Subcutaneous adipose tissue (tissue), 4 donors: Measurements from ENCODE around the gene KLHL21. TPM values are rescaled to one million over a fixed set of nuclear protein-coding genes. Genes with fewer than 3 reads are reported as not detected.

ENCODE experiments used
- total RNA-seq, 4 donors: library from RNA; depleted of rRNA; stranded (reverse); fragments of >200 nt; gene quantifications; one replicate each; pipeline ENCODE4 v1.1.0, GENCODE V29; 2016
- TF ChIP-seq, protein P1 (sequence below): fragments of 450-650 bp; IDR thresholded peaks from one replicate; pipeline ENCODE4 v1.5.1; 2016; ENCODE audit warnings: low read depth, mild to moderate bottlenecking, control low read depth, antibody characterized with exemption, moderate library complexity

KLHL21 gene
- total RNA-seq, 4 donors from 2014 or later: 21.2 to 123 (median 47.2) TPM

DNA sequence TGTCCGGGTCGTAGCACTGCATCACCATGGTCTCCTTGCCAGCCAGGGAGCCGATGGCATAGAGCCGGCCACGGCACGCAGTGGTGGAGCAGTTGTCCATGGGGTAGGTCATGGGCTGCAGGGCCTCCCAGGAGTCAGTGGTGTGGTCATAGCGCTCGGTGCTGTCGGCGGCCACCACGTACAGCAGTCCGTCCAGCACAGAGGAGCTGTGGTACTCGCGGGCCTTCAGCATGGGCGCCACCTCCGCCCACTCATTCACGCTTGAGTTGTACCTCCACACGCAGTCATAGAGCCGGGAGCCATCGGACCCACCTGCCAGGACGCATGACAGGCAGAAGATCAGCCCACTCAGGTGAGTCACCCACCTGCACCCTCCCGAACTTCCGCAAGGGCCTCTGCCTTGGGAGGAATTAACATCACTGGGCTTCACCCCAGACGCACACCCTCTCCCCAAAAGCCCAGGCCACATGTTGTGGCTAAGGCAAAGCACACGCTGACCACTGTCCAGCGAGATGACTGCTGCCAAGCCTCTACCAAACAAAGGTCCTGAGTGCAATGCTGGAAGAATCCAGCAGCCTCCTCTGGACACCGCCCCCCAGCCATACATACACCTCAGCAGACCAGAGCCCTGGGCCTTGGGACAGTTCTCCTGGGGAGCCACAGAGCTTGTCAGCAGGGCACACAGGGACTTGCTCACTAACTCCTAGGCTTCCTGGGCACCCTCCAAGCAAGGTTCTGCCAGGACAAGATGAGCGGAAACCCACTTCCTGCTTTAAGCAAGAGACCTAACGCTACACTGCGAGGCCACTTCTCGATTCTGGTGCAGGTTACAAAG, 3.3 kb downstream of the KLHL21 start:
- TF ChIP-seq, protein P1, sequence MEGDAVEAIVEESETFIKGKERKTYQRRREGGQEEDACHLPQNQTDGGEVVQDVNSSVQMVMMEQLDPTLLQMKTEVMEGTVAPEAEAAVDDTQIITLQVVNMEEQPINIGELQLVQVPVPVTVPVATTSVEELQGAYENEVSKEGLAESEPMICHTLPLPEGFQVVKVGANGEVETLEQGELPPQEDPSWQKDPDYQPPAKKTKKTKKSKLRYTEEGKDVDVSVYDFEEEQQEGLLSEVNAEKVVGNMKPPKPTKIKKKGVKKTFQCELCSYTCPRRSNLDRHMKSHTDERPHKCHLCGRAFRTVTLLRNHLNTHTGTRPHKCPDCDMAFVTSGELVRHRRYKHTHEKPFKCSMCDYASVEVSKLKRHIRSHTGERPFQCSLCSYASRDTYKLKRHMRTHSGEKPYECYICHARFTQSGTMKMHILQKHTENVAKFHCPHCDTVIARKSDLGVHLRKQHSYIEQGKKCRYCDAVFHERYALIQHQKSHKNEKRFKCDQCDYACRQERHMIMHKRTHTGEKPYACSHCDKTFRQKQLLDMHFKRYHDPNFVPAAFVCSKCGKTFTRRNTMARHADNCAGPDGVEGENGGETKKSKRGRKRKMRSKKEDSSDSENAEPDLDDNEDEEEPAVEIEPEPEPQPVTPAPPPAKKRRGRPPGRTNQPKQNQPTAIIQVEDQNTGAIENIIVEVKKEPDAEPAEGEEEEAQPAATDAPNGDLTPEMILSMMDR: no peak

- TF ChIP-seq, protein P1: no peak
Measured at GRCh38 chr1:6597777-6598131, 4.9 kb downstream of the KLHL21 start.

- TF ChIP-seq, protein P1: no peak
Measured at GRCh38 chr1:6596886-6597776, 5.5 kb downstream of the KLHL21 start.

- TF ChIP-seq, protein P1: no peak
Measured at GRCh38 chr1:6596351-6596750, 6.3 kb downstream of the KLHL21 start.

DNA sequence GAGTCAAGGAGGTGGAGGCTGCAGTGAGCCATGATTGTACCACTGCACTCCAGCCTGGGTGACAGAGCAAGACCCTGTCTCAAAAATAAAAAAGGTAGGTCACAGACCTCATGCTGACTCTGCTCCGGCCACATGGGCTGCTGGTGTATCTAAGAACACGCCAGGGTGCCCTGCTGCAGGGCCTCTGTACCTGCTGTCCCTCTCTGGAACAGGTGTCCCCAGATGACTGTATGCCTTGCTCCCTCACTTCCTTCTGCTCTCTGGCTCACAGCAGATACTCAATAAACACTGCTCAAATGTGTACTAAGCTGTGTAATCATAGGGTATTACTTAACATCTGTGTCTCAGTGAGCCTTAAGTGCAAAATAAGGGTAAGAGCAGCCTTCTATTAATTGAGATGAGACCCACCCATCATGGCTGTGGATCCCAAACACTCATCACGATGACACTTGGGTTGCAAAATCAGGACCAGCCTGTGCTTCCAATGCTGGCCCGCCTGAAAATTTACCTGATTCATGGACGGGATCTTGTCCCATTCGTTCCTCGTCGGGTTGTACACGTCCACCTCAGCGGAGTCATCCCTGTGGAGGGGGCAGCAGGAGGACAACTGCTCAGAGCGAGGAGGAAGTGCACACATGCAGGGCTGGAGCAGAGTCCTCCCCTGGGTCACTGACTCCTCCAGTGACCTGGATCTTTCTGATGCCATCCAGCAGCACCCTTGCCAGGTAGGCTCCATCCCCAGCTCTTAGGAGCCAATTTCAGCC, 7.5 kb downstream of the KLHL21 start:
- TF ChIP-seq, protein P1: no peak

DNA sequence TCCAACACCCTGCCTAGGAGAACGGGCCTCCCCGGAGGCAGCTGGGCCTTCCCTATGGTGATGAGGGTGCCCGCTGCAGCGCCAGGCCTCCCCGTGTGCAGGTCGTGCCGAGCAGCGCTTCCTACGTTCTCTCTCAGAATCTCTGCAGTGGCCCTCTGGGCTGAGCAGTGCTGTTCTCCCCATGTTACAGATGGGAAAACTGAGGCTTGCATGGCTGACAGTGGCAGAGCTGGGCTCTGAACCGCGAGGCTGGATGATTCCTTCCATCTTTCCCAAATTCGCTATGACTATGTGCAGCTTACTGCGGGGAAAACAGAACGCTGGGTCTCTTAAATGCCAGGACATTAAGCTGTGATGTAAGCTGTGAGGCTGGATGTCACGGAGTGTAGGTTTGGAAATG, 8.9 kb downstream of the KLHL21 start:
- TF ChIP-seq, protein P1: no peak
